HG03457 (cell line): ENCODE results near the gene KYNU.

Experiments
- ATAC-seq: cut with Tn5 transposase; IDR thresholded peaks from one replicate; pipeline ENCODE4 v1.9.1; 2021; ENCODE audit warnings: moderate number of reproducible peaks; ENCODE audit not compliant: unreplicated experiment

KYNU gene

GRCh38 chr2:142952793-142953494 is 75.5 kb downstream of the KYNU start:
- no peak for ATAC-seq

GRCh38 chr2:142954493-142954892 is 77.0 kb downstream of the KYNU start:
- no peak for ATAC-seq

GRCh38 chr2:142957144-142957543 is 79.7 kb downstream of the KYNU start:
- no peak for ATAC-seq

GRCh38 chr2:142961202-142961601 is 83.7 kb downstream of the KYNU start:
- ATAC-seq, result no peak

- ATAC-seq, result no peak
These were observed 88.0 kb downstream of the KYNU start for GRCh38 chr2:142965443-142965842.

GRCh38 chr2:142966284-142966683 is 88.8 kb downstream of the KYNU start:
- ATAC-seq, result no peak

- no peak for ATAC-seq
These were observed 89.6 kb downstream of the KYNU start for GRCh38 chr2:142967060-142967459.

GRCh38 chr2:142973160-142973821 is 95.8 kb downstream of the KYNU start:
- ATAC-seq, result no peak

- ATAC-seq, result no peak
These were observed 96.4 kb downstream of the KYNU start for GRCh38 chr2:142973822-142974207.

- peak; percentile 59 for ATAC-seq
These were observed 97.0 kb downstream of the KYNU start for GRCh38 chr2:142974288-142975024.

- ATAC-seq, result no peak
These were observed 97.8 kb downstream of the KYNU start for GRCh38 chr2:142975239-142975638.

GRCh38 chr2:142980246-142981068 is 103.0 kb downstream of the KYNU start:
- ATAC-seq, result no peak

GRCh38 chr2:142981069-142981378 is 103.6 kb downstream of the KYNU start:
- no peak for ATAC-seq

GRCh38 chr2:142981756-142982155 is 104.3 kb downstream of the KYNU start:
- no peak for ATAC-seq

GRCh38 chr2:142983174-142983573 is 105.7 kb downstream of the KYNU start:
- ATAC-seq, result peak; percentile 81

GRCh38 chr2:142984657-142985056 is 107.2 kb downstream of the KYNU start:
- ATAC-seq, result no peak

- no peak for ATAC-seq
These were observed 109.6 kb downstream of the KYNU start for GRCh38 chr2:142987044-142987443.

GRCh38 chr2:142989273-142990204 is 112.1 kb downstream of the KYNU start:
- ATAC-seq, result no peak

GRCh38 chr2:142991295-142991694 is 113.8 kb downstream of the KYNU start:
- no peak for ATAC-seq

GRCh38 chr2:142992840-142993239 is 115.4 kb downstream of the KYNU start:
- no peak for ATAC-seq
